ENCODE data around the gene HLA-B.
"Not testable (repeated sequence)": the region's sequence is repeated elsewhere in the genome, so short reads cannot be mapped to it uniquely, and the experiment has no call there.

- TF ChIP-seq POLR2AphosphoS5 (IDR thresholded peaks at IDR 0.05; ENCODE audit: borderline replicate concordance, low read depth, low read length); EZH2 (IDR thresholded peaks at IDR 0.05): not testable (repeated sequence)
Measured at GRCh38 chr6:31374118-31374517, 17.1 kb upstream of the HLA-B start.

Measured in SK-N-MC (cell line).